ENCODE measurements around the gene ITLN2.
"Not testable (repeated sequence)": the region's sequence is repeated elsewhere in the genome, so short reads cannot be mapped to it uniquely, and the experiment has no call there.

ITLN2 gene

GRCh38 chr1:160904783-160905616, 49.6 kb downstream of the ITLN2 start:
- no peak for DNase-seq (ENCODE audit: low read depth)

- DNase-seq (ENCODE audit: low read depth): not testable (repeated sequence)
Measured at GRCh38 chr1:160902251-160902650, 52.4 kb downstream of the ITLN2 start.

- no peak for DNase-seq (ENCODE audit: low read depth)
Measured at GRCh38 chr1:160901768-160902167, 52.8 kb downstream of the ITLN2 start.

GRCh38 chr1:160900683-160901082, 53.9 kb downstream of the ITLN2 start:
- DNase-seq (ENCODE audit: low read depth): not testable (repeated sequence)
